ENCODE results near the gene AKAP5. TPM values are rescaled to one million over a fixed set of nuclear protein-coding genes. Genes with fewer than 3 reads are reported as not detected.
A peak's percentile ranks its signal among the peaks of the same experiment; 100 is the strongest.

The AKAP5 gene
- total and polyA plus RNA-seq, 9 of the 15 experiments (the other 6 are each of a cell fraction or from before 2014, with no cell fraction given), result 0.06 to 0.94 (median 0.34) TPM

- TF ChIP-seq MTA1 (IDR thresholded peaks at IDR 0.05; ENCODE audit: borderline replicate concordance), result peak; percentile 42; the same call in 1 of the 2 replicates
- TF ChIP-seq SAP30 (IDR thresholded peaks at IDR 0.05; ENCODE audit: borderline replicate concordance, insufficient read depth, low read depth, low read length, poor library complexity, severe bottlenecking), result peak; percentile 59
- TF ChIP-seq TARDBP (IDR thresholded peaks at IDR 0.05), result 0 out of 2 replicates have a peak, but pooled peaks have one; percentile 7
- no peak for TF ChIP-seq ZNF431 (CRISPR knock-in tag; IDR thresholded peaks at IDR 0.05)
- no peak for TF ChIP-seq MAFG (tag; conservative IDR thresholded peaks at IDR 0.05)
- TF ChIP-seq MBD2 (IDR thresholded peaks at IDR 0.05; ENCODE audit: borderline replicate concordance, low read depth), result no peak
- 0 out of 2 replicates have a peak, but pooled peaks have one; percentile 14 for TF ChIP-seq ELF2 (CRISPR knock-in tag; IDR thresholded peaks at IDR 0.05)
- no peak for TF ChIP-seq SMAD1 (IDR thresholded peaks at IDR 0.05; ENCODE audit: low read depth, low read length, partially characterized antibody)
- no peak for TF ChIP-seq CBFA2T2 (conservative IDR thresholded peaks at IDR 0.05)
- peak; percentile 54; the same call in 1 of the 2 replicates for TF ChIP-seq POLR2A (conservative IDR thresholded peaks at IDR 0.05)
Measured at GRCh38 chr14:64504310-64504896, 39.1 kb downstream of the AKAP5 start, which contains the start of gene ZBTB1 (continued).

DNA sequence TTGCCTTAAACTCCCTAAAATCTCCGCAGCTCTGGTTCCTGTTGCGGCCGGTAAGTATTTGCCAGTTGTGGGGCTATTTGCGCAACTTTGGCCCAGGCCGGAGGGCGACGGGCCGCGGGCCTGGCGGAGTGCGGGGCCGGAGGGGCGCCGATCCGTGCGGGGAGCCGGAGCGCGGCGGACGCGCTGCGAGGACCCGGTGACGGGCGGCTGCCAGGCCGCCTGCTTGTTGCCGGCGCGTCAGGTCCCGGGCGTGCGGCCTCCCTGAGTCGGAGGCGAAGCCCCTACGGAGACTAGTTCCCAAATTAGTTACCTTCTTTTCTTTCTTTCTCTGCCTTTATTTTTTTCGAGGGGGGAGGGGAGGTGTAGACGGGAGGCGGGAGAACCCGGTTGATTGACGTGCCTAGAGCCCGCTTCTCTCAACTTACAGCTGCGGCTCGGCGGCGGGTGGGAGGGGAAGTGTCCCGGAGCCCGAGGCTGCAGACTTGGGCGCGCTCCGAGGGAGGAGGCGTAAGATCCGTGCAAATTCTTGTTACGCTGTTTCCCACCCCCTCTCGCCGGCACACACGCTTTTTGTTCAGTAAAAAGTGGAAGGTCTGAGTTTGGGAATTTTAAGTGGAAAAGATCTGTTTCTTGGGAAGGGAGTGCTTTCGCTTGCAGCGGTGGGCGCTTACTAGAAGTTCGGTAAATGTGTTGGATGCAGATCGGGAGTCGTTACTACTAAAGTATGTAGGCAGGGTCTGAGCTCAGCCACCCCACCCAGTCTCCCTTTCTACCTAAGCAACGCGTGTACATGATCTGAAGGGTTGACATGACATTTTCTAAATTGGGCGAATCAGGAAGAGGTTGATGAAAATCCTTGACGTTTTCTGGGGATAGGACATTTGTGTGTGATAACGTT, 39.8 kb downstream of the AKAP5 start:
- in situ Hi-C loops (cut with MboI), result no loop called here
- DNase-seq (ENCODE audit: extremely low read depth in 1 of 4, low spot score in 3 of 4), result peak; percentile 56 to 90 (median 70)
- Histone ChIP-seq H3K4me2 (ENCODE audit: insufficient read depth, low read length) (peak overlapping the region; percentile 78), H4K20me1 (replicated peaks; ENCODE audit: control insufficient read depth, insufficient read depth, low read length) (no peaks in the 10 kb centered on the region), H3K9ac (ENCODE audit: insufficient read depth in 1 of 2, low read depth in 2 of 2, low read length in 2 of 2) (peak overlapping the region; percentile 85 to 89), H3K36me3 (ENCODE audit: control insufficient read depth, insufficient read depth, low read length) (no peaks in the 10 kb centered on the region; the same call in 2 of the 3 replicates), H2AFZ (ENCODE audit: low read depth, low read length) (peak overlapping the region; percentile 90), H3K4me3 (peak overlapping the region; percentile 64), H3K4me1 (replicated peaks in 1 of 2; ENCODE audit: control insufficient read depth in 2 of 2, insufficient read depth in 2 of 2, low read length in 2 of 2) (peaks cover 25 to 44% of the 10 kb centered on the region in 2 experiments), H3K9me3 (replicated peaks; ENCODE audit: control insufficient read depth, insufficient read depth, low read depth, low read length) (no peaks in the 10 kb centered on the region), H3K9me1 (ENCODE audit: control insufficient read depth, insufficient read depth, low read length) (no peaks in the 10 kb centered on the region), H3K27me3 (ENCODE audit: control insufficient read depth in 2 of 2, insufficient read depth in 2 of 2, low read length in 2 of 2) (no peaks in the 10 kb centered on the region), H3K79me2 (ENCODE audit: control insufficient read depth, insufficient read depth, low read length) (peaks cover 60% of the 10 kb centered on the region), H3K27ac (ENCODE audit: extremely low read depth, low read depth, low read length) (peak overlapping the region; percentile 91)
- under 1% methylated on average over 25 of the region's 68 CpGs for WGBS (ENCODE audit: insufficient coverage, low coverage, missing lambda C conversion rate)
- FAIRE-seq, result peak; percentile 72
- peak; percentile 68 for ATAC-seq
- ChIA-PET CTCF (ENCODE audit: low intra/inter-chr PET ratio) (no interaction called here), POLR2A (interaction anchor here (0.6 to 1.9 kb wide), 6 partner anchors 10 to 782 kb away, joined by 3 to 4 read pairs (median 3); no protein-coding TSS in a partner anchor)
- intact Hi-C loops (cut with micrococcal nuclease), result loop anchor here (5.0 kb wide), 1 partner anchor 38 kb away; the partner anchor contains the start of gene AKAP5
- BruUV-seq (replicated peaks), result TSS peak; percentile 48
- no peak for TF ChIP-seq ZNF77 (CRISPR knock-in tag; IDR thresholded peaks at IDR 0.05)
- peak; percentile 3; the same call in 1 of the 2 replicates for TF ChIP-seq CREM (IDR thresholded peaks at IDR 0.05; ENCODE audit: low read depth)
- TF ChIP-seq IRF1 (CRISPR knock-in tag; IDR thresholded peaks at IDR 0.05; ENCODE audit: borderline replicate concordance), result no peak
- TF ChIP-seq CHD2 (IDR thresholded peaks at IDR 0.05; ENCODE audit: low read depth, low read length), result peak; percentile 39; the same call in 1 of the 2 replicates
- peak; percentile 82 for TF ChIP-seq RBFOX2 (IDR thresholded peaks at IDR 0.05; ENCODE audit: low read depth, low read length)
- TF ChIP-seq, protein P1, sequence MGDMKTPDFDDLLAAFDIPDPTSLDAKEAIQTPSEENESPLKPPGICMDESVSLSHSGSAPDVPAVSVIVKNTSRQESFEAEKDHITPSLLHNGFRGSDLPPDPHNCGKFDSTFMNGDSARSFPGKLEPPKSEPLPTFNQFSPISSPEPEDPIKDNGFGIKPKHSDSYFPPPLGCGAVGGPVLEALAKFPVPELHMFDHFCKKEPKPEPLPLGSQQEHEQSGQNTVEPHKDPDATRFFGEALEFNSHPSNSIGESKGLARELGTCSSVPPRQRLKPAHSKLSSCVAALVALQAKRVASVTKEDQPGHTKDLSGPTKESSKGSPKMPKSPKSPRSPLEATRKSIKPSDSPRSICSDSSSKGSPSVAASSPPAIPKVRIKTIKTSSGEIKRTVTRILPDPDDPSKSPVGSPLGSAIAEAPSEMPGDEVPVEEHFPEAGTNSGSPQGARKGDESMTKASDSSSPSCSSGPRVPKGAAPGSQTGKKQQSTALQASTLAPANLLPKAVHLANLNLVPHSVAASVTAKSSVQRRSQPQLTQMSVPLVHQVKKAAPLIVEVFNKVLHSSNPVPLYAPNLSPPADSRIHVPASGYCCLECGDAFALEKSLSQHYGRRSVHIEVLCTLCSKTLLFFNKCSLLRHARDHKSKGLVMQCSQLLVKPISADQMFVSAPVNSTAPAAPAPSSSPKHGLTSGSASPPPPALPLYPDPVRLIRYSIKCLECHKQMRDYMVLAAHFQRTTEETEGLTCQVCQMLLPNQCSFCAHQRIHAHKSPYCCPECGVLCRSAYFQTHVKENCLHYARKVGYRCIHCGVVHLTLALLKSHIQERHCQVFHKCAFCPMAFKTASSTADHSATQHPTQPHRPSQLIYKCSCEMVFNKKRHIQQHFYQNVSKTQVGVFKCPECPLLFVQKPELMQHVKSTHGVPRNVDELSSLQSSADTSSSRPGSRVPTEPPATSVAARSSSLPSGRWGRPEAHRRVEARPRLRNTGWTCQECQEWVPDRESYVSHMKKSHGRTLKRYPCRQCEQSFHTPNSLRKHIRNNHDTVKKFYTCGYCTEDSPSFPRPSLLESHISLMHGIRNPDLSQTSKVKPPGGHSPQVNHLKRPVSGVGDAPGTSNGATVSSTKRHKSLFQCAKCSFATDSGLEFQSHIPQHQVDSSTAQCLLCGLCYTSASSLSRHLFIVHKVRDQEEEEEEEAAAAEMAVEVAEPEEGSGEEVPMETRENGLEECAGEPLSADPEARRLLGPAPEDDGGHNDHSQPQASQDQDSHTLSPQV (IDR thresholded peaks at IDR 0.05), result 0 out of 2 replicates have a peak, but pooled peaks have one; percentile 50

Data from K562 (cell line).